SU-DHL-6 (cell line): Measurements from ENCODE around the gene DLX5.

Experiments
- H2AFZ ChIP-seq: fragments of 200-600 bp; sonication (generic); 2 replicates; pipeline ENCODE4 v1.6.1; 2014; ENCODE audit warnings: low read depth, mild to moderate bottlenecking, moderate library complexity, mixed read lengths, antibody characterized with exemption, low read length; ENCODE audit not compliant: severe bottlenecking
- H3F3A ChIP-seq: fragments of 200-600 bp; shearing (Covaris generic); 2 replicates; pipeline ENCODE4 v1.6.0; 2016; ENCODE audit warnings: antibody characterized with exemption, mild to moderate bottlenecking; ENCODE audit not compliant: insufficient read depth
- H3K27ac ChIP-seq: fragments of 200-600 bp; sonication (generic); 2 replicates; pipeline ENCODE4 v1.5.1; 2016; ENCODE audit warnings: low read depth, mild to moderate bottlenecking, low read length, moderate library complexity, mixed read lengths
- H3K27me3 ChIP-seq: fragments of 200-600 bp; sonication (generic), shearing (Covaris generic); 2 replicates; pipeline ENCODE4 v1.6.0; 2014; ENCODE audit warnings: mild to moderate bottlenecking, low read length
- H3K36me3 ChIP-seq: fragments of 200-600 bp; sonication (generic); 2 replicates; pipeline ENCODE4 v1.6.1; 2014; ENCODE audit warnings: mild to moderate bottlenecking, low read length, mixed read lengths
- H3K4me2 ChIP-seq: fragments of 300-600, 200-600 bp; shearing (Covaris generic), sonication (generic); 2 replicates; pipeline ENCODE4 v1.6.0; 2014; ENCODE audit warnings: low read length, low read depth, mild to moderate bottlenecking; ENCODE audit not compliant: poor library complexity, severe bottlenecking
- H3K4me3 ChIP-seq: fragments of 200-600 bp; sonication (generic); 2 replicates; pipeline ENCODE4 v1.5.1; 2014; ENCODE audit warnings: antibody characterized with exemption, low read length, mild to moderate bottlenecking, mixed read lengths; ENCODE audit not compliant: insufficient read depth, poor library complexity, severe bottlenecking
- H3K79me2 ChIP-seq: fragments of 200-600 bp; sonication (generic); 2 replicates; pipeline ENCODE4 v1.6.1; 2014; ENCODE audit warnings: mild to moderate bottlenecking, low read length, moderate library complexity; ENCODE audit not compliant: insufficient read depth
- H3K9ac ChIP-seq: fragments of 200-600 bp; sonication (generic); 2 replicates; pipeline ENCODE4 v1.7.0; 2014; ENCODE audit warnings: mild to moderate bottlenecking, low read length
- H3K9me2 ChIP-seq: fragments of 200-600 bp; sonication (generic); replicated peaks from 2 replicates; pipeline ENCODE4 v1.6.1; 2014; ENCODE audit warnings: low read length; ENCODE audit not compliant: insufficient read depth
- H3K9me3 ChIP-seq: fragments of 200-600 bp; sonication (generic); 2 replicates; pipeline ENCODE4 v1.6.1; 2014; ENCODE audit warnings: low read length, mixed read lengths; ENCODE audit not compliant: insufficient read depth
- H4K20me1 ChIP-seq: fragments of 200-600 bp; sonication (generic); 2 replicates; pipeline ENCODE4 v1.6.1; 2014; ENCODE audit warnings: low read depth, mild to moderate bottlenecking, antibody characterized with exemption, low read length, moderate library complexity, mixed read lengths
- EZH2phosphoT487 ChIP-seq: fragments of 200-600 bp; sonication (generic), shearing (Covaris generic); conservative IDR thresholded peaks from 2 replicates; pipeline ENCODE4 v1.6.1; 2018; ENCODE audit warnings: mild to moderate bottlenecking, antibody characterized with exemption, low read length, moderate library complexity, mixed read lengths
- TF ChIP-seq, protein P1 (sequence below): fragments of 200-600 bp; sonication (generic); IDR thresholded peaks from one replicate; pipeline ENCODE4 v1.5.1; 2017; ENCODE audit warnings: antibody characterized with exemption, mild to moderate bottlenecking, low read length, moderate library complexity; ENCODE audit not compliant: insufficient read depth, poor library complexity, severe bottlenecking

The DLX5 gene

DNA sequence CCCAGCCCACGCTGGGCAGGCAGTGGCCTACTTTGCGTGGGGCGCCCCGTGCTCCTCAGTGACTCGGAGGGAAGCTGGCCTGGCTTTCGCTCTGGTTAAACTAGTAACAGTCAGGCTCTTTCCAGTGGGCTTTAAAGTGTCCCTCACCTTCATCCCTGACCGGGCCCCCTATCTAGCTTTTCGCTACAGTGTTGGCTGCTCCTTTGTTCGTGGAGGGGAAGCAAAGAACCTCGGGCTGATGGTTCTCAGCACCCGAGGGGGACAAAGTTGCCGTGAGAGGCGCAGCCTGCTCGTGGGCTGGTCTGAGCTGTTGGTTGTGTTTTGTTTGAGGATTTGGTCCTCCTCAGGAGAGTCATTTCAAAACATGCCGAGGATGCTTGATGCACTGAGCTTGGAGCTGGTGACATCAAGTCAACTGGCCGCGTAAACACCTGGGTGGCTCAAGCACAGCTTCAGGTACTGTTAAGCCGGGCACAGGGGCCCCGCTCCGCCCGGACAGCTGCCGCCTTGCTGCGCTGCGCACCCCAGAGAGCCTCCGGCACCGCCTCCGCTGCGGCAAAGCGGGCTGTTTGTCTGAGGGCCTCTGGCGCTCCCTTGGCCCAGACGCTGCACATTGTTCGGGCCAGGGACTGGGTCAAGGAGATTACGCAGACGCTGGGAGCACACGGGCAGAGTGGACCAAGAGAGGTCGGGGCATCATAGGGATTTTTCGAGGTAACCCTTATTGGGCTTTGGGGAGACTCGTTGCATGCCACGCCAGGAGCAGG lies 17.6 kb downstream of the DLX5 start:
- H3K9me3 ChIP-seq = no peaks in the 10 kb centered on the region
- H3F3A ChIP-seq = no peaks in the 10 kb centered on the region
- H3K4me3 ChIP-seq = no peak overlapping the region
- no peaks in the 10 kb centered on the region for H3K79me2 ChIP-seq
- H3K27ac ChIP-seq = no peak overlapping the region
- H3K9me2 ChIP-seq = no peaks in the 10 kb centered on the region
- H3K9ac ChIP-seq = no peak overlapping the region
- H2AFZ ChIP-seq = no peak overlapping the region
- H3K36me3 ChIP-seq = no peaks in the 10 kb centered on the region
- TF ChIP-seq EZH2phosphoT487 = no peak
- TF ChIP-seq, protein P1, sequence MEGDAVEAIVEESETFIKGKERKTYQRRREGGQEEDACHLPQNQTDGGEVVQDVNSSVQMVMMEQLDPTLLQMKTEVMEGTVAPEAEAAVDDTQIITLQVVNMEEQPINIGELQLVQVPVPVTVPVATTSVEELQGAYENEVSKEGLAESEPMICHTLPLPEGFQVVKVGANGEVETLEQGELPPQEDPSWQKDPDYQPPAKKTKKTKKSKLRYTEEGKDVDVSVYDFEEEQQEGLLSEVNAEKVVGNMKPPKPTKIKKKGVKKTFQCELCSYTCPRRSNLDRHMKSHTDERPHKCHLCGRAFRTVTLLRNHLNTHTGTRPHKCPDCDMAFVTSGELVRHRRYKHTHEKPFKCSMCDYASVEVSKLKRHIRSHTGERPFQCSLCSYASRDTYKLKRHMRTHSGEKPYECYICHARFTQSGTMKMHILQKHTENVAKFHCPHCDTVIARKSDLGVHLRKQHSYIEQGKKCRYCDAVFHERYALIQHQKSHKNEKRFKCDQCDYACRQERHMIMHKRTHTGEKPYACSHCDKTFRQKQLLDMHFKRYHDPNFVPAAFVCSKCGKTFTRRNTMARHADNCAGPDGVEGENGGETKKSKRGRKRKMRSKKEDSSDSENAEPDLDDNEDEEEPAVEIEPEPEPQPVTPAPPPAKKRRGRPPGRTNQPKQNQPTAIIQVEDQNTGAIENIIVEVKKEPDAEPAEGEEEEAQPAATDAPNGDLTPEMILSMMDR = no peak
- no peak overlapping the region for H3K4me2 ChIP-seq
- H3K27me3 ChIP-seq = no peaks in the 10 kb centered on the region
- no peaks in the 10 kb centered on the region for H4K20me1 ChIP-seq

DNA sequence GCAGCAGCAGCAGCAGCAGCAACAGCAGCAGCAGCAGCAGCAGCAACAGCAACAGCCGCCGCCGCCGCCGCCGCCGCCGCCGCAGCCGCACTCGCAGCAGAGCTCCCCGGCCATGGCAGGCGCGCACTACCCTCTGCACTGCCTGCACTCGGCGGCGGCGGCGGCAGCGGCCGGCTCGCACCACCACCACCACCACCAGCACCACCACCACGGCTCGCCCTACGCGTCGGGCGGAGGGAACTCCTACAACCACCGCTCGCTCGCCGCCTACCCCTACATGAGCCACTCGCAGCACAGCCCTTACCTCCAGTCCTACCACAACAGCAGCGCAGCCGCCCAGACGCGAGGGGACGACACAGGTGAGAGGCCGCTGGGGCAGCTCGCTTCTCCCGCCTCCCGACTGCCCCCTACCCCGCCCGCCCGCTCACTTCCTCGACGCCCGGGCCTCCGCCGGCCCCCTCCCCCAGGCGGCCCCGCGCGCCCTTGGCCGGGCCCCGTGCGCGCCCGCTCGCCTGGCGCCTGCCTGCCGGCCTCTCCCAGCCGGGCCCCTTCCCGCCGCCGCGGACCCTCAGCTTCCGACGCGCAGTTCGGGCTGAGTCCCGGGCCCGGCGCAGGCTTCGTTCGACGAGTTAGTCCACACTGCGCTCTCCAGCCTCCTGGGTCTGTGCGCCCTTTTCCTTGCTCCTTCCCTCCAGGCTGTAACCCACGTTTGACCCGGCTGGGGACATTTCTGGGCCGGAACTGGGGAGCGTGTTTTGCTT lies 18.4 kb downstream of the DLX5 start:
- Histone ChIP-seq H3F3A (no peaks in the 10 kb centered on the region), H2AFZ (no peak overlapping the region), H3K4me2 (no peak overlapping the region), H3K4me3 (no peak overlapping the region), H4K20me1 (no peaks in the 10 kb centered on the region), H3K9me3 (no peaks in the 10 kb centered on the region), H3K9ac (no peak overlapping the region), H3K9me2 (no peaks in the 10 kb centered on the region), H3K79me2 (no peaks in the 10 kb centered on the region), H3K36me3 (no peaks in the 10 kb centered on the region), H3K27me3 (no peaks in the 10 kb centered on the region), H3K27ac (no peak overlapping the region)
- TF ChIP-seq, protein P1 = no peak
- TF ChIP-seq EZH2phosphoT487 = no peak

DNA sequence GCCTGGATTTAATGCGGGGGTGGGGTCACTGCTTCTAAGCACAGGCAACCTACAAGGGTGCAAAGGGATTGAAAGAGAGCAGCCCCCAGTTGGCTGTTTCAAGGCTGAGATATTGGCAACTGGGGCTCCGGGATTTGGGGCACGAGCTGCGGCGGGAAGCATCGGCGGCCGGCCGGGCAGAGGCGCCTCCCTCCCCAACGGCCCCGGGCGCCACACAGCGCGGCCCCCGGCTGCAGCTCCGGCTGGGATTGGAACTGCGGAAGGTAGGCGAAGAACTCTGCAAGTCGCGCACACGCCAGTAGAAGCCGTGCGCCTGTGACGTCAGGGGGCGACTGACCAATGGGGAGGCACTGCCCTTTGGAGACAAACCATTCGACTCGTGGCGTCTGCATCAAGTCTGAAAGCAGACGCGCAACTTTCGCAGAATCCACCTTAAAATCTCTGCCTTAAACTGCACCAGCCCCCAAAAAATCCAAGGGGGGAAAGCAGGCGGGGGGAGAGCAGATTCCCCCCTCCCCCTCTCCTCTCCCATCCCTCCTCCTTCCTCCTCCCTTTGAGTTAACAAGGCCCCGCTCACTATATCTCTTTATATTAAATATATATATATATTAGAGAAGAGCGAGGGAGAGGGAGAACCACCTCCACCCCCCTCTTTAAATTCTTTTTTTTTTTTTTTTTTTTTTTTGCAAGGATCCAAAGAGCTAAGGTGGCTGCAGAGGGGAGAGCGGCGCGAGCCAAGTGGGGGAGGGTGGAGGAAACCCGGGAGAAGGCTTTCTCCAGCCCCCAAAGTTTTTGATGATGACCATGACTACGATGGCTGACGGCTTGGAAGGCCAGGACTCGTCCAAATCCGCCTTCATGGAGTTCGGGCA lies 19.2 kb downstream of the DLX5 start, which contains the start of gene DLX6:
DLX6 (plus strand) TSS at position 371 of the 872 bp plus-strand sequence; CDS start at position 796, 425 bp downstream.
- no peak within 1 kb of the TSS for H2AFZ ChIP-seq
- no peaks in the 10 kb centered on the region for H3K9me3 ChIP-seq
- H3K36me3 ChIP-seq = no peaks in the 10 kb centered on the region
- no peaks in the 10 kb centered on the region for H3K79me2 ChIP-seq
- H3K27me3 ChIP-seq = no peaks in the 10 kb centered on the region
- TF ChIP-seq EZH2phosphoT487 = no peak
- TF ChIP-seq, protein P1 = no peak
- H3K9ac ChIP-seq = no peak within 1 kb of the TSS
- no peaks in the 10 kb centered on the region for H3F3A ChIP-seq
- H3K4me3 ChIP-seq = no peak within 1 kb of the TSS
- H3K27ac ChIP-seq = no peak within 1 kb of the TSS
- no peak within 1 kb of the TSS for H3K4me2 ChIP-seq
- H4K20me1 ChIP-seq = no peaks in the 10 kb centered on the region
- H3K9me2 ChIP-seq = no peaks in the 10 kb centered on the region
